Activated T-cell treated with anti-CD3 and anti-CD28 coated beads, Interleukin-2, amount 50 U/mL, for 24 hours (primary cell): ENCODE data around the gene HTR6.

Experiments used
- DNase-seq: peaks from one replicate; pipeline ENCODE4 v3.0.0-alpha.2; 2020
- H3K27ac Mint-ChIP-seq: 2 replicates; pipeline ENCODE4 v1.8.0; 2020; ENCODE audit warnings: mild to moderate bottlenecking, mixed read lengths
- H3K27me3 Mint-ChIP-seq: 2 replicates; pipeline ENCODE4 v1.8.0; 2020; ENCODE audit warnings: mixed read lengths
- H3K36me3 Mint-ChIP-seq: 2 replicates; pipeline ENCODE4 v1.8.0; 2020; ENCODE audit warnings: low read depth, mixed read lengths
- H3K4me1 Mint-ChIP-seq: 2 replicates; pipeline ENCODE4 v1.8.0; 2020; ENCODE audit warnings: low read depth, mixed read lengths
- H3K4me3 Mint-ChIP-seq: 2 replicates; pipeline ENCODE4 v1.8.0; 2020; ENCODE audit warnings: mild to moderate bottlenecking, moderate library complexity, mixed read lengths
- H3K9me3 Mint-ChIP-seq: 2 replicates; pipeline ENCODE4 v1.8.0; 2020; ENCODE audit warnings: mixed read lengths

Gene HTR6

DNA sequence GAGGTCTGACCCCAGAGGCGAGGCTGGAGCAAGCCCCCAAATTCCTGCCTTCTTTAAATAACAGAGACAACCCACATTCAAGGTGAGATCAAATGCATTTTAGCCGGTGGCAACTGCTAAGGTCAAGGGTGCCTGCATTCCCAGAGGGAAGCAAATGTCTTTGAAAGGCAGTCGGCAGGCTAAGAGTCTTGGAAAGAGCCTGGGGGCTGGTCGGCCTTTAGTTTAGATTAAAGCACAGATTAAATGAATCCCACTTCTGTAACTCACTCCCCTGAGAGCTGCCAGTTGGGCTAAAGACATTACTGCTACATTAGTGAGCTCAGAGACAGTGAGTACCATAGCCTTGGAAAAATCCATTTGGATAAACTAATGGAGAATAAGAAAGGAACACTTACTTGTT is 59.2 kb downstream of the HTR6 start:
- Mint-ChIP-seq H3K4me3 (no peak overlapping the region), H3K9me3 (no peaks in the 10 kb centered on the region), H3K36me3 (peaks cover 23% of the 10 kb centered on the region), H3K27me3 (no peaks in the 10 kb centered on the region), H3K4me1 (no peaks in the 10 kb centered on the region), H3K27ac (no peak overlapping the region)
- no peak for DNase-seq

DNA sequence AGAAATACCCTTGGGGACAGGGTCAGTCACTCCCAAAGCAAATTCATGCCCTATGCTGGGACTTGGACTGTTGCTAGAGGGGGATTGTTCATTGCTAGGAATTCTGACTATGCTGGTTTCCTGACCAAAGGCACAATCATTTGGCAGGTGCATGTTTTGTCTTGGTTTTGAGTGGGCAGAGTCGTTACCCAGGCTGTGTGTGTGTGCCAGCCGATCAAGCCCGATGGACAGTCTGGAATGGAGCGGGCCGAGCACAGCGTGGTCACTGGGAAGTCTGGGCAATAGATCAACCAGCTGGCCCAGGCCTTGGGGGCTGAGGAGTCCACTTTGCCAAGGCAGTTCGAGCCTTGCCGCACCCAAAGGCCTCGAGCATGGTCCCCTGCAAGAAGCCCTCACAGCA is 60.9 kb downstream of the HTR6 start:
- H3K36me3 Mint-ChIP-seq: peaks cover 32% of the 10 kb centered on the region
- peaks cover 7% of the 10 kb centered on the region for H3K9me3 Mint-ChIP-seq
- H3K4me1 Mint-ChIP-seq: no peaks in the 10 kb centered on the region
- no peak overlapping the region for H3K27ac Mint-ChIP-seq
- DNase-seq: no peak
- no peak overlapping the region for H3K4me3 Mint-ChIP-seq
- H3K27me3 Mint-ChIP-seq: no peaks in the 10 kb centered on the region

DNA sequence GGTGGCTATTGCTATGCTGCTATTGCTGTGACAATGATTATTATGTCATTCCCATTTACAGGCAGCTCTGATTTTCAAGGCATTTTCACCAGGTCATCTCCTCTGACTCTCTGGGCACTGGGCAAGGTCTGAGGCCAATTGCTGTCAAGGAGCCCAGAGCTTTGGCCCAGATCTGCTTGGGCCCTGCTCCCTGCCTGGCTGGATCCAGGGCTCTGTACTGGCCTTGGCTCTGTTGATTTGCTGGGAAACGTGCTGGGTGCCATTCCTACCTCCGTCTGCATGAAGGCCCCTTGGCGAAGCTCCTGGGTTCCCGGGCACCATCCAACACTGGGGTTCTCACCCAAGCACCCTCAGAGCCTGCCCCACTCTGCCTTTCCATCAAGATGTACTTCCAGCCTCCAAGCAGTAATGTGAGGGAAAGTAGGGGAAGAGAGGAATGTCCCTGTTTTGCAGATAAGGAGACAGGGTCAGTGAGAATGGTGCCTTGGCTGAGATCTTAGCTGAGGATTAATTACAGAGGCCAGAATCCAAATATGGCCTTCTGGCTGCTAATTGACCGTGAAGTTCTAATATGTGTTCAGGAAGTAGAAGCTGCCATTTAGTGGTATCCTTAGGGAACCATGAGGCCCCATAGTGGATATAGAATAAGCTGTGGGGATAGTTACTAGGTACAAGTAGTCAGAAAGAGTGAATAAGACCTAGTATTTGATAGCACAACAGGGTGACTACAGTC is 63.9 kb downstream of the HTR6 start:
- DNase-seq: no peak
- Mint-ChIP-seq H3K27ac (no peak overlapping the region), H3K4me1 (no peaks in the 10 kb centered on the region), H3K27me3 (no peaks in the 10 kb centered on the region), H3K9me3 (peaks cover 11% of the 10 kb centered on the region), H3K4me3 (no peak overlapping the region), H3K36me3 (peaks cover 57% of the 10 kb centered on the region)

DNA sequence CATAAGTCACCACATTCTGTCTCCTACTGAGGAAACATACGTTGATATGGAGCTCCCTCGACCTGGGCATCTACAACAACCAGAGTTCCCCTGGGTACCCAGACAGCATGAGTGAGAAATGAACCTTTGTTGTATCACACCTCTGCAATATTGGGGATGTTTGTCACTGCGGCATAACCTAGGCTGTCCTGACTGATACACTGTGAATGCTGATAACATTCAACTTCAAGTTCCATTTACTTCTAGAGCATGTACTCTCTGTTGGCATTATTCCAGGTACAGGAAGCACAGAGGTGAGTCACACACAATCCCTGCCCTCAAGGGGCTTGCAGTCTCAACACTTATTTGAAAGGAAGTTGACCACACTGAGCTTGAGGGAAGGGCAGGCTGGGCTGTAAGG is 65.6 kb downstream of the HTR6 start:
- Mint-ChIP-seq H3K36me3 (peaks cover 66% of the 10 kb centered on the region), H3K4me3 (no peak overlapping the region), H3K27ac (no peak overlapping the region), H3K4me1 (no peaks in the 10 kb centered on the region), H3K9me3 (peaks cover 11% of the 10 kb centered on the region), H3K27me3 (no peaks in the 10 kb centered on the region)
- DNase-seq: no peak
